ENCODE measurements around the gene EXOC3.

GRCh38 chr5:448061-448765, 5.2 kb downstream of the EXOC3 start:
- no peak for TF ChIP-seq CTCF (IDR thresholded peaks at IDR 0.05; ENCODE audit: low read depth, low read length)
- no peak for TF ChIP-seq EZH2phosphoT487 (IDR thresholded peaks at IDR 0.05; ENCODE audit: low read depth)
